Melanocyte of skin (primary cell): Measurements from ENCODE around the gene RTEL1. TPM values are rescaled to one million over a fixed set of nuclear protein-coding genes. Genes with fewer than 3 reads are reported as not detected.

ENCODE experiments used
- small RNA-seq, 2 donors: library from RNA; depleted of rRNA; stranded (forward); fragments of <200 nt; gene quantifications; one replicate each; pipeline ENCODE3, GENCODE V24; 2012
- total RNA-seq, 2 donors: library from RNA; depleted of rRNA; stranded (reverse); fragments of >200 nt; gene quantifications; 2 replicates each; pipeline ENCODE4 v1.2.3, GENCODE V29; 2012

Gene RTEL1, protein sequence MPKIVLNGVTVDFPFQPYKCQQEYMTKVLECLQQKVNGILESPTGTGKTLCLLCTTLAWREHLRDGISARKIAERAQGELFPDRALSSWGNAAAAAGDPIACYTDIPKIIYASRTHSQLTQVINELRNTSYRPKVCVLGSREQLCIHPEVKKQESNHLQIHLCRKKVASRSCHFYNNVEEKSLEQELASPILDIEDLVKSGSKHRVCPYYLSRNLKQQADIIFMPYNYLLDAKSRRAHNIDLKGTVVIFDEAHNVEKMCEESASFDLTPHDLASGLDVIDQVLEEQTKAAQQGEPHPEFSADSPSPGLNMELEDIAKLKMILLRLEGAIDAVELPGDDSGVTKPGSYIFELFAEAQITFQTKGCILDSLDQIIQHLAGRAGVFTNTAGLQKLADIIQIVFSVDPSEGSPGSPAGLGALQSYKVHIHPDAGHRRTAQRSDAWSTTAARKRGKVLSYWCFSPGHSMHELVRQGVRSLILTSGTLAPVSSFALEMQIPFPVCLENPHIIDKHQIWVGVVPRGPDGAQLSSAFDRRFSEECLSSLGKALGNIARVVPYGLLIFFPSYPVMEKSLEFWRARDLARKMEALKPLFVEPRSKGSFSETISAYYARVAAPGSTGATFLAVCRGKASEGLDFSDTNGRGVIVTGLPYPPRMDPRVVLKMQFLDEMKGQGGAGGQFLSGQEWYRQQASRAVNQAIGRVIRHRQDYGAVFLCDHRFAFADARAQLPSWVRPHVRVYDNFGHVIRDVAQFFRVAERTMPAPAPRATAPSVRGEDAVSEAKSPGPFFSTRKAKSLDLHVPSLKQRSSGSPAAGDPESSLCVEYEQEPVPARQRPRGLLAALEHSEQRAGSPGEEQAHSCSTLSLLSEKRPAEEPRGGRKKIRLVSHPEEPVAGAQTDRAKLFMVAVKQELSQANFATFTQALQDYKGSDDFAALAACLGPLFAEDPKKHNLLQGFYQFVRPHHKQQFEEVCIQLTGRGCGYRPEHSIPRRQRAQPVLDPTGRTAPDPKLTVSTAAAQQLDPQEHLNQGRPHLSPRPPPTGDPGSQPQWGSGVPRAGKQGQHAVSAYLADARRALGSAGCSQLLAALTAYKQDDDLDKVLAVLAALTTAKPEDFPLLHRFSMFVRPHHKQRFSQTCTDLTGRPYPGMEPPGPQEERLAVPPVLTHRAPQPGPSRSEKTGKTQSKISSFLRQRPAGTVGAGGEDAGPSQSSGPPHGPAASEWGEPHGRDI (N-terminal part only)
- 10 to 100 TPM; 10.7 to 15.0 TPM for total RNA-seq

GRCh38 chr20:63657937-63658748 lies at the start of gene RTEL1:
Gene RTEL1, plus strand, starts transcription at chr20:63658312. Its CDS starts 1,091 bp downstream, at chr20:63659403.

DNA sequence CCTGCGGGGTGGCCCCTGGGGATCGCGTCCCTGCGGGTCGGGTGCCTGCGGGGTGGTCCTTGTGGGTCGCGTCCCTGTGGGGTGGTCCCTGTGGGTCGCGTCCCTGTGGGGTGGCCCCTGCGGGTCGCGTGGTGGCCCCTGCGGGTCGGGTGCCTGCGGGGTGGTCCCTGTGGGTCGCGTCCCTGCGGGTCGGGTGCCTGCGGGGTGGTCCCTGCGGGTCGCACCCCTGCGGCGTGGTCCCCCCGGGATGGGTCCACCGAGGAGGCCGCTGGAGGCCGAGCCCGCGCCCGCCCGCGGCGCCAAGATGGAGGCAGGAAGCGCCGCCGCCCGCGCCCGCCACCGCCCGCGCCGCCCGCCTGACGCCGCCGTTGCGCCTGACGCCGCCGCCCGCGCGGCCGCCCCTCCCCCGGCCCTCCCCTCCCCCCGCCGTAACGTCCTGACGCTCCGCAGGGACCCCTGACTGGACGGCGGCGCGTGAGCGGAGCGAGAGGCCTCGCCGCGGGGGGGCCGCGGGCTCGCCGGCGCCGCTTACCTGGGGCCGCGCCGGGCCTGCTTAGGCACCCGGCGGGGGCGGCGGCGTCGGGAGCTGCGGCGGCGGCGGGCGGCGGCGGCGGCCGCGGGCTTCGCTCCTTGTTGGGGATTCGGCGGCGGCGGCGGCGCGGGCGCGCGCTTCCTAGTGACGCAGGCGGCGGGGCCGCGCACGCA lies 31.5 kb upstream of the RTEL1 start, which contains the start of gene GMEB2:
GMEB2 (minus strand) TSS at position 678 of the 705 bp plus-strand sequence. CDS start 7,704 bp downstream, outside the sequence.

DNA sequence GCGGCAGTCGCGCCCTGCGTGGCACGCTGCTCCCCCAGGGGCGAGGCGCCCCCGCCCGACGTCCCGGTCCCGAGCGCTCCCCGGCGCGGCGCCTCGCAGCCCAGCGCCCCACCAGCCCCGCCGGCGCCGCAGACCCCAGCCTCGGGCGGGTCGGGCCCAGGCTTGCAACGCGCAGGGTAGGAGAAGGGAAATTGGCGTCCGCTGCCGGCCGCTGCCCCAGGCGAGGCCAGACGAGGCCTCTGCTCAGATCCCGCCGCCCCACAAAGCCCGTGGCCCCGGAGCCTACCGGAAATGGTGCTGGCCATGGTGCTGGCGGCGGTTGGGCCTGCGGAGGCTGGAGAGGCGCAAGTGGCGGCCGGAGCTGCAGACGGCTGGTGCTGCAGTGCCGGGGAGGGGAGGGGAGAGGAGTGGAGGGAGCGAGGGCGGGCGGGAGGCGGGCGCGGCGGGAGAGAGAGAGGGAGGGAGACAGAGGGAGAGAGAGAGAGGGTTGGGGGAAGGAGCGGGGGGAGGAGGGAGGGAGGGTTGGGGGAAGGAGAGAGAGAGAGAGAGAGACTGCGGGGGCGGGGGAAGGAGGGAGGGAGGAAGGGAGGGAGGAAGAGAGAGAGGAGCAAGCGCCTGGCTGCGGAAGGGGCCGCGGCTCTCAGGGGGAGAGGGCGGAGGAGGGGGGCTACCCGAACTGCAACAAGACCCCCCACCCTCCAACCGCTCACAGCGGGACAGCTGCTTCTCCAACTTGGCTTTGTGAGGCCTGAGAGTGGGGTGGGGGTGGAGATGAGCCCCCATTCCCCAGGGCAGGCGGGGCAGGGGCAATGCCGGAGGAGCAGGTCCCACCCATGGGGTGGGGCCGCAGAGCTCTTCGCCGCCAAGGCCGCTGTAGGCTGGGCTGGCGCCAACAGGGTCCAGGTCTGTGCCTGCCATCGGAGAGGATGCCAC lies 4.8 kb upstream of the RTEL1 start, which contains the start of gene STMN3:
STMN3 (minus strand) TSS at position 384 of the 933 bp plus-strand sequence; CDS start at position 305, 79 bp downstream.

DNA sequence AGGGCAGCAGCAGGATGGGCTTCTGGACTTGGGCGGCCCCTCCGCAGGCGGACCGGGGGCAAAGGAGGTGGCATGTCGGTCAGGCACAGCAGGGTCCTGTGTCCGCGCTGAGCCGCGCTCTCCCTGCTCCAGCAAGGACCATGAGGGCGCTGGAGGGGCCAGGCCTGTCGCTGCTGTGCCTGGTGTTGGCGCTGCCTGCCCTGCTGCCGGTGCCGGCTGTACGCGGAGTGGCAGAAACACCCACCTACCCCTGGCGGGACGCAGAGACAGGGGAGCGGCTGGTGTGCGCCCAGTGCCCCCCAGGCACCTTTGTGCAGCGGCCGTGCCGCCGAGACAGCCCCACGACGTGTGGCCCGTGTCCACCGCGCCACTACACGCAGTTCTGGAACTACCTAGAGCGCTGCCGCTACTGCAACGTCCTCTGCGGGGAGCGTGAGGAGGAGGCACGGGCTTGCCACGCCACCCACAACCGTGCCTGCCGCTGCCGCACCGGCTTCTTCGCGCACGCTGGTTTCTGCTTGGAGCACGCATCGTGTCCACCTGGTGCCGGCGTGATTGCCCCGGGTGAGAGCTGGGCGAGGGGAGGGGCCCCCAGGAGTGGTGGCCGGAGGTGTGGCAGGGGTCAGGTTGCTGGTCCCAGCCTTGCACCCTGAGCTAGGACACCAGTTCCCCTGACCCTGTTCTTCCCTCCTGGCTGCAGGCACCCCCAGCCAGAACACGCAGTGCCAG lies 38.7 kb downstream of the RTEL1 start, which contains the start of gene TNFRSF6B:
TNFRSF6B (plus strand) TSS at position 25 of the 729 bp plus-strand sequence; CDS start at position 141, 116 bp downstream.

GRCh38 chr20:63707558-63708300 lies 49.6 kb downstream of the RTEL1 start, which contains the start of the genes ARFRP1 and ZGPAT:
Gene ARFRP1, minus strand, starts transcription at chr20:63707976. Its CDS starts 885 bp downstream, at chr20:63707091.
Gene ZGPAT, plus strand, starts transcription at chr20:63708039. Its CDS starts 542 bp downstream, at chr20:63708581.

GRCh38 chr20:63735859-63736718 lies 78.0 kb downstream of the RTEL1 start, which contains the start of gene LIME1:
Gene LIME1, plus strand, starts transcription at chr20:63736664. Its CDS starts 886 bp downstream, at chr20:63737550.

DNA sequence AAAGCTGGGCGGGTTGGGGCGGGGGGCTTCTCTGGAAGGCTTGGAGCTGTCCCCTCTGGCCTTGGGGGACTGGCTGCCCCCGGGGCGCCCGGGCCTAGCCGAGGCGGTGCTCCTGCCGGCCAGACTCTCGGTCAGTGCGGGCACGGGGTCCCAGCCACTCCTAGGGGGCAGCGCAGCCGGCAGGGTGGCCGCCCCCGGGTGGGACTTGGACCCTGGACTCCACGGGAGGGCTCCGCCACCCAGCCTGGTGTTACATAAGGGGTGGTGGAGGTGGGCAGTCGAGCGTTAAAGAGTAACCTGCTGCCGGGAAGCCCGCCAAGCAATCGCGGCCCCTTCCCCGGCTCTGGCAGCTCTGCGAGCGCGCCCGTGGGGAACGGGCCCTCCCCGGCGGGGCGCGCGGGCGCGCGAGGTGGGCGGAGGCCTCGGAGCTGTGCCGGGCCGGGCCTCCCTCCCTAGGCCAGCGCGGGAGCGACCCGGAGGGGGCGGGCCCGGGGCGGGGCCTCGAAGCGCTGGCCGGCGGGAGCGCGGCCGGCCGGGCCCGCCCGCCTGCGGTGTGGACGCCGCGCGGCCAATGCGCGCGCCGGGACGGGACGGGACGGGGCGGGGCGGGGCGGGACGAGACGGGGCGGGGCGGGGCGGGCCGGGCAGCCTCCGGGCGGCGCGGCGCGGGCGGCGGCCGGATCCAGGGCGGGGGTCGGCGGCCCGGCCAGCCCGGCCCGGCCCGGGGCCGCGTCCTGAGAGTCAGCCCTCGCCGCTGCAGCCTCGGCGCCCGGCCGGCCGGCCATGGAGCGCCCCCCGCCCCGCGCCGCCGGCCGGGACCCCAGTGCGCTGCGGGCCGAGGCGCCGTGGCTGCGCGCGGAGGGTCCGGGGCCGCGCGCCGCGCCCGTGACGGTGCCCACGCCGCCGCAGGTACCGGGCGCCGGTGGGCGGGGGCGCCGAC lies 81.3 kb downstream of the RTEL1 start, which contains the start of gene SLC2A4RG:
SLC2A4RG (plus strand) TSS at position 647 of the 940 bp plus-strand sequence; CDS start at position 784, 137 bp downstream.

Small RNA genes within 50 kb of the gene (small RNA-seq; reads per million reads assigned to genes)
- gene LIME1 = 0 reads per million in 2 donors
- gene TNFRSF6B = 0 reads per million in 2 donors

Other genes with a start within 250 kb of the RTEL1 start
- gene KCNQ2, start 185.7 kb upstream of the RTEL1 start, total RNA-seq = not detected
- gene EEF1A2, start 159.2 kb upstream of the RTEL1 start, total RNA-seq = under 1 TPM in 1 of 2 donors, not detected in 1; 0.34 TPM
- gene PPDPF, start 137.5 kb upstream of the RTEL1 start, total RNA-seq = 10 to 100 TPM; 50.6 to 81.6 TPM
- gene PTK6, start 120.9 kb upstream of the RTEL1 start, total RNA-seq = under 1 TPM; 0.33 to 0.34 TPM
- gene SRMS, start 110.6 kb upstream of the RTEL1 start, total RNA-seq = not detected
- under 1 TPM in 1 of 2 donors, not detected in 1; 0.33 TPM for gene FNDC11, start 104.2 kb upstream of the RTEL1 start, total RNA-seq
- gene HELZ2, start 84.1 kb upstream of the RTEL1 start, total RNA-seq = 100 to 1,000 TPM; 424 to 506 TPM
- gene GMEB2, start 31.2 kb upstream of the RTEL1 start, total RNA-seq = 1 to 10 TPM; 5.3 to 6.9 TPM
- 10 to 100 TPM in 1 of 2 donors, 1 to 10 TPM in 1; 8.6 to 19.0 TPM for gene STMN3, start 4.9 kb upstream of the RTEL1 start, total RNA-seq
- gene TNFRSF6B, start 38.3 kb downstream of the RTEL1 start, total RNA-seq = under 1 TPM; 0.67 to 0.69 TPM
- 10 to 100 TPM; 20.0 TPM for gene ARFRP1, start 49.7 kb downstream of the RTEL1 start, total RNA-seq
- gene ZGPAT, start 49.7 kb downstream of the RTEL1 start, total RNA-seq = 10 to 100 TPM; 14.8 to 16.0 TPM
- 1 to 10 TPM; 1.4 to 1.7 TPM for gene LIME1, start 78.4 kb downstream of the RTEL1 start, total RNA-seq
- gene SLC2A4RG, start 81.5 kb downstream of the RTEL1 start, total RNA-seq = 1 to 10 TPM; 5.9 to 7.7 TPM
- under 1 TPM; under 0.01 to 1.00 TPM for gene ZBTB46, start 173.0 kb downstream of the RTEL1 start, total RNA-seq
- gene ABHD16B, start 203.2 kb downstream of the RTEL1 start, total RNA-seq = not detected
- gene TPD52L2, start 207.0 kb downstream of the RTEL1 start, total RNA-seq = 10 to 100 TPM; 47.1 to 53.9 TPM
- gene DNAJC5, start 236.8 kb downstream of the RTEL1 start, total RNA-seq = 10 to 100 TPM; 34.4 to 39.6 TPM